A549 (cell line): Measurements from ENCODE around the gene RAE1. TPM values are rescaled to one million over a fixed set of nuclear protein-coding genes. Genes with fewer than 3 reads are reported as not detected.

Source experiments
- ATAC-seq, 2 experiments: fragments of 200-7000 bp in 1 of 2; fragments of >200 bp in 1 of 2; cut with Nextera tagmentation in 1 of 2; cut with Tn5 transposase in 1 of 2; 3 replicates each; pipeline versions ENCODE4 v1.8.0 to v1.9.1; 2018 to 2020; ENCODE audit warnings: mild to moderate bottlenecking in 1 of 2, moderate library complexity in 1 of 2
- CTCF ChIA-PET: fragments of 300-600 bp; sonication (Branson Sonifier 250); formaldehyde crosslinking; extraction: SDS; loops from one replicate; lab custom pipeline; 2021; ENCODE audit warnings: antibody characterized with exemption, inconsistent platforms; lab: Yijun Ruan, JAX
- POLR2A ChIA-PET: fragments of 350-600 bp; formaldehyde crosslinking; extraction: SDS; loops from one replicate; lab custom pipeline; 2021; ENCODE audit warnings: antibody characterized with exemption, inconsistent platforms; lab: Yijun Ruan, JAX
- DNase-seq, 2 experiments: peaks; one replicate each; pipeline versions ENCODE4 v3.0.0 to v3.0.0-alpha.2; 2011 to 2016; ENCODE audit warnings: low read depth in 1 of 2, low spot score in 1 of 2
- FAIRE-seq: peaks from 2 replicates; lab custom pipeline; 2011; peaks lifted over from hg19 to GRCh38; lab: Jason Lieb, UNC
- H3K27ac ChIP-seq, 2 experiments: fragments of >200 bp; sonication (Bioruptor Twin); formaldehyde crosslinking; 3 replicates each; pipeline ENCODE4 v1.5.1; 2016 to 2017
- H3K4me1 ChIP-seq: fragments of >200 bp; sonication (Bioruptor Twin); formaldehyde crosslinking; 3 replicates; pipeline ENCODE4 v1.6.1; 2016
- H3K4me2 ChIP-seq: fragments of >200 bp; sonication (Bioruptor Twin); formaldehyde crosslinking; 3 replicates; pipeline ENCODE4 v1.6.1; 2016
- H3K4me3 ChIP-seq: fragments of >200 bp; sonication (Bioruptor Twin); formaldehyde crosslinking; 3 replicates; pipeline ENCODE4 v1.5.1; 2016
- H3K9me3 ChIP-seq: fragments of >200 bp; sonication (Bioruptor Twin); formaldehyde crosslinking; 3 replicates; pipeline ENCODE4 v1.6.1; 2016
- BHLHE40 ChIP-seq: IDR thresholded peaks from 2 replicates; pipeline ENCODE4 v1.6.1; 2012; ENCODE audit warnings: low read depth, low read length, inconsistent platforms
- CBX8 ChIP-seq: fragments of 200-600 bp; sonication (generic); IDR thresholded peaks from 2 replicates; pipeline ENCODE4 v1.6.1; 2016
- CHD4 ChIP-seq: fragments of 200-600 bp; sonication (generic); IDR thresholded peaks from 2 replicates; pipeline ENCODE4 v1.6.1; 2016; ENCODE audit warnings: antibody characterized with exemption, mild to moderate bottlenecking, borderline replicate concordance
- EP300 ChIP-seq, 2 experiments: fragments of >200 bp; sonication (Bioruptor Twin); formaldehyde crosslinking; IDR thresholded peaks; 2 replicates in 1 of 2; 3 replicates in 1 of 2; pipeline ENCODE4 v1.6.1; 2016 to 2017
- ESRRA ChIP-seq: fragments of 150-350 bp; IDR thresholded peaks from 2 replicates; pipeline ENCODE4 v1.6.1; 2014; ENCODE audit warnings: mild to moderate bottlenecking, low read length, borderline replicate concordance
- FOSB ChIP-seq: fragments of 250-450 bp; sonication (Bioruptor Pico); IDR thresholded peaks from 2 replicates; pipeline ENCODE4 v1.5.0; 2020; ENCODE audit warnings: mild to moderate bottlenecking, moderate library complexity
- HOXA7 ChIP-seq: fragments of 250-450 bp; sonication (Bioruptor Pico); IDR thresholded peaks from 2 replicates; pipeline ENCODE4 v1.5.0; 2020; ENCODE audit warnings: mild to moderate bottlenecking, moderate library complexity
- KDM1A ChIP-seq: fragments of 200-600 bp; sonication (generic); IDR thresholded peaks from 2 replicates; pipeline ENCODE4 v1.6.1; 2016; ENCODE audit warnings: low read depth, mild to moderate bottlenecking
- KDM5A ChIP-seq: fragments of 200-600 bp; sonication (generic); IDR thresholded peaks from 2 replicates; pipeline ENCODE4 v1.6.1; 2016; ENCODE audit warnings: antibody characterized with exemption, mild to moderate bottlenecking
- MAZ ChIP-seq: fragments of 150-350 bp; IDR thresholded peaks from 2 replicates; pipeline ENCODE4 v1.6.1; 2014; ENCODE audit warnings: antibody characterized with exemption, low read depth, low read length, borderline replicate concordance
- MYC ChIP-seq: IDR thresholded peaks from 2 replicates; pipeline ENCODE4 v1.6.1; 2012; ENCODE audit warnings: mild to moderate bottlenecking, inconsistent platforms, low read length, improper control_type of control experiment, borderline replicate concordance
- NFE2L2 ChIP-seq: fragments of 150-350 bp; conservative IDR thresholded peaks from 2 replicates; pipeline ENCODE4 v1.6.1; 2014; ENCODE audit warnings: low read length
- NPAS2 ChIP-seq: fragments of 250-450 bp; sonication (Bioruptor Pico); IDR thresholded peaks from 2 replicates; pipeline ENCODE4 v1.8.0; 2022; ENCODE audit warnings: mild to moderate bottlenecking, moderate library complexity, borderline replicate concordance
- NR3C1 ChIP-seq: fragments of >200 bp; sonication (Bioruptor Twin); formaldehyde crosslinking; IDR thresholded peaks from 3 replicates; pipeline ENCODE4 v1.6.1; 2017
- PBX3 ChIP-seq: IDR thresholded peaks from 2 replicates; pipeline ENCODE4 v1.6.1; 2012
- PHF8 ChIP-seq: fragments of 200-600 bp; sonication (generic); IDR thresholded peaks from 2 replicates; pipeline ENCODE4 v1.6.1; 2016; ENCODE audit warnings: low read depth, mild to moderate bottlenecking, antibody characterized with exemption, moderate library complexity, borderline replicate concordance
- POLR2A ChIP-seq: IDR thresholded peaks from 2 replicates; pipeline ENCODE4 v1.6.1; 2012; ENCODE audit warnings: mild to moderate bottlenecking, low read length
- REST ChIP-seq: fragments of 200-600 bp; sonication (generic); IDR thresholded peaks from 2 replicates; pipeline ENCODE4 v1.6.1; 2016; ENCODE audit warnings: antibody characterized with exemption, mild to moderate bottlenecking, moderate library complexity
- RNF2 ChIP-seq: fragments of 200-600 bp; sonication (generic); IDR thresholded peaks from 2 replicates; pipeline ENCODE4 v1.6.1; 2016; ENCODE audit warnings: low read depth, mild to moderate bottlenecking, antibody characterized with exemption, moderate library complexity, borderline replicate concordance
- ZC3H11A ChIP-seq: fragments of 450-650 bp; IDR thresholded peaks from 2 replicates; pipeline ENCODE4 v1.6.1; 2014; ENCODE audit warnings: antibody characterized with exemption, mild to moderate bottlenecking
- ZNF302 ChIP-seq: fragments of 250-450 bp; sonication (Bioruptor Pico); IDR thresholded peaks from 2 replicates; pipeline ENCODE4 v1.9.0; 2021; ENCODE audit warnings: inconsistent platforms, mild to moderate bottlenecking, moderate library complexity
- WGBS: methylation state at CpG from one replicate; pipeline ENCODE4 v1.1.6; 2017; ENCODE audit errors: missing lambda C conversion rate; 5-methylcytosine and 5-hydroxymethylcytosine counted together
- polyA plus RNA-seq, 4 experiments: library from polyadenylated mRNA; depleted of rRNA in 3 of 4; stranded (reverse); fragments of >200 nt; fragmentation: RNase III in 1 of 4; extraction: RNeasy Plus Mini Kit Qiagen cat#74134 plus additional on column Dnase treatment in 1 of 4; gene quantifications; 2 replicates in 3 of 4; 3 replicates in 1 of 4; pipeline ENCODE4 v1.2.3, GENCODE V29; 2011 to 2017
- TF ChIP-seq, protein P1 (sequence below): fragments of >200 bp; sonication (Bioruptor Twin); formaldehyde crosslinking; IDR thresholded peaks from 2 replicates; pipeline ENCODE4 v1.6.1; 2016
- TF ChIP-seq, protein P2 (sequence below): fragments of >200 bp; sonication (Bioruptor Twin); formaldehyde crosslinking; IDR thresholded peaks from 3 replicates; pipeline ENCODE4 v1.5.1; 2016
- TF ChIP-seq, protein P3 (sequence below): fragments of 250-450 bp; sonication (Bioruptor Pico); IDR thresholded peaks from 2 replicates; pipeline ENCODE4 v1.5.0; 2020; ENCODE audit warnings: low read depth, mild to moderate bottlenecking, moderate library complexity

Gene RAE1
- polyA plus RNA-seq, 2 of the 4 experiments (the other 2 are of a cell fraction), result 54.7 to 69.6 TPM

DNA sequence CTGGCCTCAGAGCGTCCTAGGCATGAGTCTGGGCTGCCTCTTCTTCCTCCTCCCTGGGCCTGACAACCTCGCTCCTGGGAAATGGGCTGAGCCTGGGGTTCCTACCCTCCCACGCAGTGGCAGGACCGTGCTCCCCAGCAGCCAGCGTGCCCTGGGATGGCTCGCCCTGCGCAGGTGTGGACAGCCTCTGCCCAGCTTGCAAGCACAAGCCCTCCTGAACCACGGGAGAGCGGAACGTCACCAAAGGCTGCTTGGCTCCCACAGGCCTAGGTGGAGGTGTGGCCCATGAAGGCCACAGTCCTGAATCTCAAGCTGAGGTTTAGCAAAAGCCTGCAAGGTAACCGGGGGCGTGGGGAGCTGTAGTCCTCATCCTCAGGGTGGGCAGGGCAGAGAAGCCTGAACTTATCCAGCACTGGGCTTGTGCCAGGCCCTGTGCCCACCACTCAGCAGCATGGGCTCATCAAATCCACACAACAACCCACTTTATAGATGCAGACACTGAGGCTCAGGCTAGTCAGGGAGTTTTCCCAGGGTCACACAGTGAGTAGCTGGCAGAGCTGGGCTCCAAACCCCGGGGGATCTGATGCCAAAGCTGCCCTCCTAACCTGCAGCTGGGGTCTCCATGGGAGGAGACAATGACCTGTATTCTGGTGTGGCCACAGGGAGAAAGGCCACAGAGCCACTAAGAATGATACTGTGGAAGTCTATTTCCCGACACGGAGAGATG is 65.4 kb downstream of the RAE1 start:
- CTCF ChIA-PET, result interaction anchor here (0.6 to 1.6 kb wide), 2 partner anchors 13 to 35 kb away, joined by 3 to 4 read pairs; no protein-coding TSS in a partner anchor
- 89% methylated on average over 14 of the region's 15 CpGs for WGBS
- Histone ChIP-seq H3K4me1 (peaks cover 9% of the 10 kb centered on the region; the same call in 2 of the 3 replicates), H3K27ac (no peak overlapping the region), H3K4me2 (no peak overlapping the region), H3K9me3 (no peaks in the 10 kb centered on the region), H3K4me3 (no peak overlapping the region)
- POLR2A ChIA-PET, result no interaction called here
- TF ChIP-seq KDM1A (no peak), FOSB (CRISPR knock-in tag) (no peak), PHF8 (no peak), MYC (no peak), PBX3 (no peak), BHLHE40 (no peak), MAZ (no peak), ZNF302 (CRISPR knock-in tag) (no peak), RNF2 (no peak)
- TF ChIP-seq, all 56 proteins: peak for 0
- FAIRE-seq (no peak), ATAC-seq (no peak), DNase-seq (no peak)

DNA sequence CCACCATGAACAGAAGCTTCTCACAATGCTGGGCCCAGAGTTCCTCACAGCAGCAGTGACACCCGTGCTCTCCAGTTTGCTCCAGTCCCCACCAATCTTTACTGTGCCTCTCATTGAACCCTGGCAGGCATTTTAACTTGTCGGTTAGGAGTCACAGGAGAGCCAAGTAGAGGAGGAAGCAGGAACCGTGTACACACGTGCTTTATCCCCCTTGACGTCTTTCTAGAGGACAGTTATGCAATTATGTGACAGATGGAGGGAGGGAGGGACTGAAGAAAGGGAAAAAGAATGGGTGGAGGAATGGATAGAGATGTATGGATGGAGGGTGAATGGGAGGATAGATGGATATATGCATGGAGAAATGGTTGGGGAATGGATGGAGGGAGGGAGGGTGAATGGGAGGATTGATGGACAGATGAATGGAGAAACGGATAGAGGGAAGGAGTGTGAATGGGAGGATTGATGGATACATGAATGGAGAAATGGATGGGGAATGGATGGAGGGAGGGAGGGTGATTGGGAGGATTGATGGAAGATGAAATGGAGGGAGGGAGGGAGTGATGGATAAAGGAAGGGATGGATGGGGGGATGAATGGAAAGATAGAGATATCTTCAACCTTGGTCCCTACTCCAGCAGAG is 66.1 kb downstream of the RAE1 start:
- WGBS, result 53% methylated on average over 6 of the region's 6 CpGs
- H3K4me2 ChIP-seq, result no peak overlapping the region
- ChIA-PET POLR2A (no interaction called here), CTCF (interaction anchor here (1.6 kb wide), 1 partner anchor 35 kb away, joined by 4 read pairs; no protein-coding TSS in a partner anchor)
- no peak for FAIRE-seq
- TF ChIP-seq ESRRA, result no peak
- no peak for TF ChIP-seq RNF2
- no peak for TF ChIP-seq NPAS2 (CRISPR knock-in tag)
- TF ChIP-seq HOXA7 (CRISPR knock-in tag), result no peak
- no peak for TF ChIP-seq NR3C1
- TF ChIP-seq CBX8, result no peak
- TF ChIP-seq REST, result no peak
- TF ChIP-seq, protein P1, sequence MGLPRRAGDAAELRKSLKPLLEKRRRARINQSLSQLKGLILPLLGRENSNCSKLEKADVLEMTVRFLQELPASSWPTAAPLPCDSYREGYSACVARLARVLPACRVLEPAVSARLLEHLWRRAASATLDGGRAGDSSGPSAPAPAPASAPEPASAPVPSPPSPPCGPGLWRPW, result no peak
- no peak for TF ChIP-seq KDM1A
- TF ChIP-seq EP300 (IDR thresholded peaks at IDR 0.05), result no peak
- TF ChIP-seq KDM5A, result no peak
- TF ChIP-seq, protein P2, sequence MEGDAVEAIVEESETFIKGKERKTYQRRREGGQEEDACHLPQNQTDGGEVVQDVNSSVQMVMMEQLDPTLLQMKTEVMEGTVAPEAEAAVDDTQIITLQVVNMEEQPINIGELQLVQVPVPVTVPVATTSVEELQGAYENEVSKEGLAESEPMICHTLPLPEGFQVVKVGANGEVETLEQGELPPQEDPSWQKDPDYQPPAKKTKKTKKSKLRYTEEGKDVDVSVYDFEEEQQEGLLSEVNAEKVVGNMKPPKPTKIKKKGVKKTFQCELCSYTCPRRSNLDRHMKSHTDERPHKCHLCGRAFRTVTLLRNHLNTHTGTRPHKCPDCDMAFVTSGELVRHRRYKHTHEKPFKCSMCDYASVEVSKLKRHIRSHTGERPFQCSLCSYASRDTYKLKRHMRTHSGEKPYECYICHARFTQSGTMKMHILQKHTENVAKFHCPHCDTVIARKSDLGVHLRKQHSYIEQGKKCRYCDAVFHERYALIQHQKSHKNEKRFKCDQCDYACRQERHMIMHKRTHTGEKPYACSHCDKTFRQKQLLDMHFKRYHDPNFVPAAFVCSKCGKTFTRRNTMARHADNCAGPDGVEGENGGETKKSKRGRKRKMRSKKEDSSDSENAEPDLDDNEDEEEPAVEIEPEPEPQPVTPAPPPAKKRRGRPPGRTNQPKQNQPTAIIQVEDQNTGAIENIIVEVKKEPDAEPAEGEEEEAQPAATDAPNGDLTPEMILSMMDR, result no peak
- TF ChIP-seq, protein P3, sequence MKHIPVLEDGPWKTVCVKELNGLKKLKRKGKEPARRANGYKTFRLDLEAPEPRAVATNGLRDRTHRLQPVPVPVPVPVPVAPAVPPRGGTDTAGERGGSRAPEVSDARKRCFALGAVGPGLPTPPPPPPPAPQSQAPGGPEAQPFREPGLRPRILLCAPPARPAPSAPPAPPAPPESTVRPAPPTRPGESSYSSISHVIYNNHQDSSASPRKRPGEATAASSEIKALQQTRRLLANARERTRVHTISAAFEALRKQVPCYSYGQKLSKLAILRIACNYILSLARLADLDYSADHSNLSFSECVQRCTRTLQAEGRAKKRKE (CRISPR knock-in tag), result no peak
- no peak for TF ChIP-seq ZC3H11A
- TF ChIP-seq POLR2A, result no peak
- no peak for TF ChIP-seq MAZ
- TF ChIP-seq FOSB (CRISPR knock-in tag), result no peak
- no peak for TF ChIP-seq CHD4
- TF ChIP-seq NFE2L2, result no peak
- H3K4me1 ChIP-seq, result peaks cover 9% of the 10 kb centered on the region; the same call in 2 of the 3 replicates
- DNase-seq, result no peak
- no peak for ATAC-seq
- H3K4me3 ChIP-seq, result no peak overlapping the region
- H3K27ac ChIP-seq, result no peak overlapping the region
- no peaks in the 10 kb centered on the region for H3K9me3 ChIP-seq
